HepG2 (cell line): ENCODE measurements around the gene MTR. TPM values are rescaled to one million over a fixed set of nuclear protein-coding genes. Genes with fewer than 3 reads are reported as not detected.

ENCODE experiments used
- ATAC-seq: fragments of 200-7000 bp; cut with Tn5 transposase; 3 replicates; pipeline ENCODE4 v1.9.1; 2020; ENCODE audit warnings: mild to moderate bottlenecking, moderate library complexity
- BruUV-seq: library from RNA; stranded (reverse); fragments of 400-500 nt; replicated peaks from 2 replicates; lab custom pipeline; 2021; lab: Mats Ljungman, UMichigan
- CTCF ChIA-PET: fragments of 300-600 bp; formaldehyde crosslinking; extraction: SDS; loops from one replicate; lab custom pipeline; 2021; ENCODE audit warnings: low total read pairs, inconsistent platforms, low intra/inter-chr PET ratio; lab: Yijun Ruan, JAX
- POLR2A ChIA-PET: fragments of 350-600 bp; sonication (Branson Sonifier 250); formaldehyde crosslinking; loops from one replicate; lab custom pipeline; 2020; ENCODE audit warnings: antibody characterized with exemption, inconsistent platforms; lab: Yijun Ruan, JAX
- DNase-seq: peaks from one replicate; pipeline ENCODE4 v3.0.0-alpha.2; 2015; ENCODE audit warnings: low spot score
- FAIRE-seq: peaks from 3 replicates; lab custom pipeline; 2011; peaks lifted over from hg19 to GRCh38; lab: Jason Lieb, UNC
- H2AFZ ChIP-seq: one replicate; pipeline ENCODE4 v1.6.1; 2011; ENCODE audit warnings: low read length, inconsistent platforms
- H3K27ac ChIP-seq: fragments of 300-600 bp; 3 replicates; pipeline ENCODE4 v1.8.0; 2011; ENCODE audit warnings: mixed run types, mild to moderate bottlenecking, mixed read lengths, low read length, inconsistent platforms; ENCODE audit not compliant: insufficient read depth; ENCODE audit errors: extremely low read length
- H3K27me3 ChIP-seq, 2 experiments: fragments of 200-600 bp in 1 of 2; 2 replicates in 1 of 2; 3 replicates in 1 of 2; pipeline versions ENCODE4 v1.6.0 to v1.8.0; 2011; ENCODE audit warnings: low read length in 2 of 2, mild to moderate bottlenecking in 2 of 2, moderate library complexity in 2 of 2, inconsistent platforms in 1 of 2; ENCODE audit not compliant: insufficient read depth in 2 of 2, control insufficient read depth in 1 of 2
- H3K36me3 ChIP-seq, 2 experiments: fragments of 200-600 bp in 1 of 2; replicated peaks in 1 of 2; 2 replicates in 1 of 2; 3 replicates in 1 of 2; pipeline versions ENCODE4 v1.5.1 to v1.8.0; 2011; ENCODE audit warnings: low read length in 2 of 2, inconsistent platforms in 1 of 2; ENCODE audit not compliant: insufficient read depth in 2 of 2, control insufficient read depth in 1 of 2
- H3K4me1 ChIP-seq: 2 replicates; pipeline ENCODE4 v1.5.1; 2012; ENCODE audit warnings: low read length, inconsistent platforms; ENCODE audit not compliant: insufficient read depth
- H3K4me2 ChIP-seq: 2 replicates; pipeline ENCODE4 v1.6.0; 2011; ENCODE audit warnings: low read depth, low read length, inconsistent platforms
- H3K4me3 ChIP-seq, 3 experiments: fragments of 200-600 bp in 1 of 3; sonication (generic), shearing (Covaris generic) in 1 of 3; replicated peaks in 1 of 3; 2 replicates each; pipeline ENCODE4 v1.5.1; 2011 to 2016; ENCODE audit warnings: low read length in 3 of 3, inconsistent platforms in 2 of 3, low read depth in 2 of 3, mild to moderate bottlenecking in 2 of 3, control low read depth in 1 of 3, mixed read lengths in 1 of 3; ENCODE audit not compliant: insufficient read depth in 1 of 3
- H3K79me2 ChIP-seq: one replicate; pipeline ENCODE4 v1.6.1; 2011; ENCODE audit warnings: low read length, inconsistent platforms; ENCODE audit not compliant: insufficient read depth
- H3K9ac ChIP-seq: 2 replicates; pipeline ENCODE4 v1.6.0; 2011; ENCODE audit warnings: mild to moderate bottlenecking, low read depth, low read length, inconsistent platforms; ENCODE audit not compliant: insufficient read depth
- H3K9me3 ChIP-seq: 2 replicates; pipeline ENCODE4 v1.5.1; 2012; ENCODE audit warnings: mild to moderate bottlenecking, low read length
- H4K20me1 ChIP-seq: 2 replicates; pipeline ENCODE4 v1.6.0; 2011; ENCODE audit warnings: inconsistent platforms, mild to moderate bottlenecking, low read length, moderate library complexity; ENCODE audit not compliant: insufficient read depth
- BCL6 ChIP-seq: IDR thresholded peaks from 2 replicates; pipeline ENCODE4 v1.6.1; 2016; ENCODE audit warnings: missing genetic modification reagents, missing compliant biosample characterization
- GRHL1 ChIP-seq: sonication (generic); formaldehyde crosslinking; conservative IDR thresholded peaks from 2 replicates; pipeline ENCODE4 v1.8.0; 2022; ENCODE audit warnings: missing genetic modification reagents
- IRF9 ChIP-seq: sonication (generic); formaldehyde crosslinking; IDR thresholded peaks from 2 replicates; pipeline ENCODE4 v1.8.0; 2022; ENCODE audit warnings: missing genetic modification reagents, mild to moderate bottlenecking, borderline replicate concordance
- KLF9 ChIP-seq: IDR thresholded peaks from 2 replicates; pipeline ENCODE4 v1.6.1; 2016; ENCODE audit warnings: low read depth
- PLRG1 ChIP-seq: fragments of 450-650 bp; conservative IDR thresholded peaks from 2 replicates; pipeline ENCODE4 v1.6.1; 2016
- SIX4 ChIP-seq: sonication (generic); formaldehyde crosslinking; IDR thresholded peaks from 2 replicates; pipeline ENCODE4 v1.4.0; 2020; ENCODE audit warnings: missing genetic modification reagents
- TOPORS ChIP-seq: sonication (generic); formaldehyde crosslinking; IDR thresholded peaks from 2 replicates; pipeline ENCODE4 v1.8.0; 2023; ENCODE audit warnings: mild to moderate bottlenecking, missing genetic modification reagents
- ZFAT ChIP-seq: sonication (generic); formaldehyde crosslinking; conservative IDR thresholded peaks from 2 replicates; pipeline ENCODE4 v1.8.1; 2023; ENCODE audit warnings: missing genetic modification reagents, inconsistent platforms
- ZKSCAN5 ChIP-seq: sonication (generic); formaldehyde crosslinking; IDR thresholded peaks from 2 replicates; pipeline ENCODE4 v1.5.1; 2020; ENCODE audit warnings: mild to moderate bottlenecking, missing genetic modification reagents
- ZNF468 ChIP-seq: sonication (generic); formaldehyde crosslinking; IDR thresholded peaks from 2 replicates; pipeline ENCODE4 v1.8.0; 2022; ENCODE audit warnings: mild to moderate bottlenecking, moderate library complexity, missing genetic modification reagents
- ZNF546 ChIP-seq: sonication (generic); formaldehyde crosslinking; conservative IDR thresholded peaks from 2 replicates; pipeline ENCODE4 v1.8.1; 2023; ENCODE audit warnings: mild to moderate bottlenecking, missing genetic modification reagents
- ZNF577 ChIP-seq: sonication (generic); formaldehyde crosslinking; IDR thresholded peaks from 2 replicates; pipeline ENCODE4 v1.4.0; 2020; ENCODE audit warnings: mild to moderate bottlenecking, low read depth, missing genetic modification reagents, borderline replicate concordance
- ZNF703 ChIP-seq: sonication (generic); formaldehyde crosslinking; IDR thresholded peaks from 2 replicates; pipeline ENCODE4 v1.5.1; 2020; ENCODE audit warnings: missing genetic modification reagents, mild to moderate bottlenecking, moderate library complexity, borderline replicate concordance
- ZSCAN30 ChIP-seq: sonication (generic); formaldehyde crosslinking; IDR thresholded peaks from 2 replicates; pipeline ENCODE4 v1.5.0; 2020; ENCODE audit warnings: mild to moderate bottlenecking, missing genetic modification reagents
- WGBS: methylation state at CpG from one replicate; pipeline ENCODE4 v1.1.6; 2017; ENCODE audit warnings: low lambda C conversion rate; 5-methylcytosine and 5-hydroxymethylcytosine counted together
- in situ Hi-C: cut with HindIII; loops from 2 replicates; pipeline ENCODE4 v1.10.0; 2017; ENCODE audit warnings: low pct_unique_long_range_greater_than_20kb; ENCODE audit not compliant: extremely low pct_ligation_motif_present
- intact Hi-C: fragments of 100-400 bp; cut with micrococcal nuclease; formaldehyde crosslinking; loops from one replicate; pipeline ENCODE4 v1.10.0; 2022; ENCODE audit not compliant: unreplicated experiment
- polyA plus RNA-seq, 8 experiments: library from polyadenylated mRNA; depleted of rRNA in 3 of 8; stranded (reverse) in 7 of 8; unstranded in 1 of 8; fragments of >200 nt; fragmentation: Illumina TruSeq in 4 of 8; extraction: Trizol in 4 of 8; gene quantifications; 2 replicates each; pipeline versions ENCODE4 v1.2.1 to v1.2.3, GENCODE V29; 2011 to 2016; ENCODE audit warnings: low read depth in 4 of 8, missing spikeins in 1 of 8, mixed read lengths in 1 of 8; ENCODE audit not compliant: insufficient read depth in 1 of 8
- total RNA-seq, 5 experiments: library from RNA; depleted of rRNA; stranded (reverse); fragments of >200 nt; fragmentation: Illumina TruSeq; extraction: Trizol; gene quantifications; 2 replicates each; pipeline ENCODE4 v1.2.3, GENCODE V29; 2016; ENCODE audit warnings: low read depth in 1 of 5
- TF ChIP-seq, protein P1 (sequence below): sonication (generic); formaldehyde crosslinking; IDR thresholded peaks from 2 replicates; pipeline ENCODE4 v1.9.0; 2021; ENCODE audit warnings: missing genetic modification reagents, mild to moderate bottlenecking, borderline replicate concordance
- TF ChIP-seq, protein P2 (sequence below): sonication (generic); formaldehyde crosslinking; IDR thresholded peaks from 2 replicates; pipeline ENCODE4 v1.8.0; 2022; ENCODE audit warnings: mild to moderate bottlenecking, missing genetic modification reagents, borderline replicate concordance
- TF ChIP-seq, protein P3 (sequence below): sonication (generic); formaldehyde crosslinking; IDR thresholded peaks from 2 replicates; pipeline ENCODE4 v1.9.0; 2021; ENCODE audit warnings: missing genetic modification reagents, borderline replicate concordance
- TF ChIP-seq, protein P4 (sequence below): sonication (generic); formaldehyde crosslinking; IDR thresholded peaks from 2 replicates; pipeline ENCODE4 v1.8.1; 2023; ENCODE audit warnings: mild to moderate bottlenecking, missing genetic modification reagents, borderline replicate concordance

Gene MTR
- total and polyA plus RNA-seq, 2 of the 13 experiments (the other 11 are each of a cell fraction or from before 2014, with no cell fraction given): 16.3 to 36.1 TPM

DNA sequence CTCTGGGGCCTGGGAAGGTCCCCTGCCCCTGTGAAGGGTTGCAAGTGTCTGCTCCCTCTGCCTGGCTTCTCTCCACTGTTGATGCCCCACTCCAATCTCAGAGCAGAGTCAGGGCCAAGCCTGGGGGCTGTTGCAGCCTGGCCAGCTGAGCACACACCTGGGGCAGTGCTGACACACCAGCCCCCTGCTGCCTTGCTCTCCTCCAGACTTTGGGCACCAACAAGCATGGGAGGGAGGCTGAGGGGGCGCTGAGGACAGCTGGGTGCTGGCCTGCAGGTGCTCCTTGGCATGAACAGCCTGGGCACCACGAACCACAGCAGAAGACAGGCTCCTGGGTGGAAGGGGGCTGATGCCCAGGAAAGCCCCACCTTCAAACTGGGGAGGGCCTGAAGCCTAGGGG, 9.6 kb upstream of the MTR start (continued):
- TF ChIP-seq, protein P1, sequence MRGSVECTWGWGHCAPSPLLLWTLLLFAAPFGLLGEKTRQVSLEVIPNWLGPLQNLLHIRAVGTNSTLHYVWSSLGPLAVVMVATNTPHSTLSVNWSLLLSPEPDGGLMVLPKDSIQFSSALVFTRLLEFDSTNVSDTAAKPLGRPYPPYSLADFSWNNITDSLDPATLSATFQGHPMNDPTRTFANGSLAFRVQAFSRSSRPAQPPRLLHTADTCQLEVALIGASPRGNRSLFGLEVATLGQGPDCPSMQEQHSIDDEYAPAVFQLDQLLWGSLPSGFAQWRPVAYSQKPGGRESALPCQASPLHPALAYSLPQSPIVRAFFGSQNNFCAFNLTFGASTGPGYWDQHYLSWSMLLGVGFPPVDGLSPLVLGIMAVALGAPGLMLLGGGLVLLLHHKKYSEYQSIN (CRISPR knock-in tag): no peak
- TF ChIP-seq ZNF546 (CRISPR knock-in tag) (no peak), TOPORS (no peak), ZFAT (no peak), SIX4 (CRISPR knock-in tag) (no peak)
- TF ChIP-seq, protein P2, sequence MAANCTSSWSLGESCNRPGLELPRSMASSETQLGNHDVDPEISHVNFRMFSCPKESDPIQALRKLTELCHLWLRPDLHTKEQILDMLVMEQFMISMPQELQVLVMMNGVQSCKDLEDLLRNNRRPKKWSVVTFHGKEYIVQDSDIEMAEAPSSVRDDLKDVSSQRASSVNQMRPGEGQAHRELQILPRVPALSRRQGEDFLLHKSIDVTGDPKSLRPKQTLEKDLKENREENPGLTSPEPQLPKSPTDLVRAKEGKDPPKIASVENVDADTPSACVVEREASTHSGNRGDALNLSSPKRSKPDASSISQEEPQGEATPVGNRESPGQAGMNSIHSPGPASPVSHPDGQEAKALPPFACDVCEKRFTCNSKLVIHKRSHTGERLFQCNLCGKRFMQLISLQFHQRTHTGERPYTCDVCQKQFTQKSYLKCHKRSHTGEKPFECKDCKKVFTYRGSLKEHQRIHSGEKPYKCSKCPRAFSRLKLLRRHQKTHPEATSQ (CRISPR knock-in tag): no peak

GRCh38 chr1:236786453-236786852, 8.6 kb upstream of the MTR start:
- DNase-seq: no peak
- H3K79me2 ChIP-seq: no peaks in the 10 kb centered on the region
- no peak overlapping the region for H2AFZ ChIP-seq
- H3K9me3 ChIP-seq: no peaks in the 10 kb centered on the region
- no peaks in the 10 kb centered on the region for H3K4me1 ChIP-seq
- no peaks in the 10 kb centered on the region for H3K36me3 ChIP-seq
- CTCF ChIA-PET: no interaction called here
- no TSS peak for BruUV-seq
- H4K20me1 ChIP-seq: no peaks in the 10 kb centered on the region
- H3K27ac ChIP-seq: no peak overlapping the region
- no peak overlapping the region for H3K4me2 ChIP-seq
- FAIRE-seq: no peak
- POLR2A ChIA-PET: interaction anchor here (1.6 kb wide), 1 partner anchor 8 kb away, joined by 10 read pairs; the partner anchor contains the start of gene MTR
- no peak overlapping the region; a peak in 1 of 6 replicates for H3K4me3 ChIP-seq
- no peaks in the 10 kb centered on the region for H3K27me3 ChIP-seq
- no peak overlapping the region for H3K9ac ChIP-seq
- WGBS: 50% methylated on average over 8 of the region's 16 CpGs
- intact Hi-C loops (no loop called here), in situ Hi-C loops (no loop called here)
- ATAC-seq: peak; percentile 68
- no peak for TF ChIP-seq KLF9 (CRISPR knock-in tag)
- TF ChIP-seq, protein P3, sequence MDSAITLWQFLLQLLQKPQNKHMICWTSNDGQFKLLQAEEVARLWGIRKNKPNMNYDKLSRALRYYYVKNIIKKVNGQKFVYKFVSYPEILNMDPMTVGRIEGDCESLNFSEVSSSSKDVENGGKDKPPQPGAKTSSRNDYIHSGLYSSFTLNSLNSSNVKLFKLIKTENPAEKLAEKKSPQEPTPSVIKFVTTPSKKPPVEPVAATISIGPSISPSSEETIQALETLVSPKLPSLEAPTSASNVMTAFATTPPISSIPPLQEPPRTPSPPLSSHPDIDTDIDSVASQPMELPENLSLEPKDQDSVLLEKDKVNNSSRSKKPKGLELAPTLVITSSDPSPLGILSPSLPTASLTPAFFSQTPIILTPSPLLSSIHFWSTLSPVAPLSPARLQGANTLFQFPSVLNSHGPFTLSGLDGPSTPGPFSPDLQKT: no peak
- TF ChIP-seq, protein P4, sequence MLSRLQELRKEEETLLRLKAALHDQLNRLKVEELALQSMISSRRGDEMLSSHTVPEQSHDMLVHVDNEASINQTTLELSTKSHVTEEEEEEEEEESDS (CRISPR knock-in tag): no peak
- no peak for TF ChIP-seq BCL6 (CRISPR knock-in tag)
- no peak for TF ChIP-seq ZNF703 (CRISPR knock-in tag)
- TF ChIP-seq GRHL1 (CRISPR knock-in tag): no peak
- TF ChIP-seq ZNF468 (CRISPR knock-in tag): no peak
- no peak for TF ChIP-seq ZSCAN30 (CRISPR knock-in tag)
- no peak for TF ChIP-seq ZKSCAN5
- TF ChIP-seq IRF9 (CRISPR knock-in tag): no peak
- TF ChIP-seq ZNF577 (CRISPR knock-in tag): no peak
- TF ChIP-seq PLRG1: no peak
